GM12874 (cell line): ENCODE results near the gene VAMP4.

Experiments used
- CTCF ChIP-seq: IDR thresholded peaks from 2 replicates; pipeline ENCODE4 v1.5.1; 2011; ENCODE audit warnings: low read depth, mild to moderate bottlenecking, control low read depth, low read length, moderate library complexity; ENCODE audit not compliant: insufficient read depth

VAMP4 gene

GRCh38 chr1:171783816-171784530 is 42.1 kb upstream of the VAMP4 start:
- TF ChIP-seq CTCF = no peak

GRCh38 chr1:171781176-171781875 is 39.5 kb upstream of the VAMP4 start, which contains the start of gene METTL13:
TSS of gene METTL13 (plus strand) at chr1:171781660. CDS start at chr1:171781968, 308 bp downstream.
- no peak for TF ChIP-seq CTCF

GRCh38 chr1:171780583-171781175 is 38.8 kb upstream of the VAMP4 start:
- TF ChIP-seq CTCF = no peak

GRCh38 chr1:171772312-171772711 is 30.4 kb upstream of the VAMP4 start:
- TF ChIP-seq CTCF = no peak

- TF ChIP-seq CTCF = no peak
These were observed 27.9 kb upstream of the VAMP4 start for GRCh38 chr1:171769754-171770153.

GRCh38 chr1:171769171-171769570 is 27.3 kb upstream of the VAMP4 start:
- no peak for TF ChIP-seq CTCF

GRCh38 chr1:171763764-171764163 is 21.9 kb upstream of the VAMP4 start:
- TF ChIP-seq CTCF = no peak
